Pancreas (tissue), 10 donors: ENCODE measurements around the gene ARHGAP5. TPM values are rescaled to one million over a fixed set of nuclear protein-coding genes. Genes with fewer than 3 reads are reported as not detected.

Source experiments
- ATAC-seq, 4 donors: fragments of 200-7000 bp; cut with Tn5 transposase; one replicate each; pipeline versions ENCODE4 v1.8.0 to v1.9.1; 2020; ENCODE audit warnings: mild to moderate bottlenecking in 4 of 4, moderate library complexity in 4 of 4
- DNase-seq, 6 donors: peaks; one replicate each; pipeline ENCODE4 v3.0.0-alpha.2; 2020
- FAIRE-seq: peaks from 2 replicates; lab custom pipeline; 2012; peaks lifted over from hg19 to GRCh38; lab: Jason Lieb, UNC
- H3K27ac ChIP-seq, 4 donors: fragments of 200-600 bp; sonication (generic); 1 replicate in 3 of 4; 2 replicates in 1 of 4; pipeline versions ENCODE4 v1.5.0 to v1.8.0; 2020
- H3K27me3 ChIP-seq, 4 donors: fragments of 200-600 bp; one replicate each; pipeline ENCODE4 v1.8.0; 2021
- H3K36me3 ChIP-seq, 3 donors: fragments of 200-600 bp; sonication (generic) in 1 of 3; one replicate each; pipeline versions ENCODE4 v1.5.0 to v1.8.0; 2020 to 2021
- H3K4me1 ChIP-seq, 3 donors: fragments of 200-600 bp; one replicate each; pipeline ENCODE4 v1.8.0; 2021
- H3K4me3 ChIP-seq, 4 donors: fragments of 200-600 bp; sonication (generic) in 2 of 4; one replicate each; pipeline versions ENCODE4 v1.5.0 to v1.8.0; 2020 to 2021
- H3K9me3 ChIP-seq, 4 donors: fragments of 200-600 bp; one replicate each; pipeline ENCODE4 v1.8.0; 2021
- CTCF ChIP-seq, 4 donors: fragments of 200-600 bp; sonication (generic) in 3 of 4; IDR thresholded peaks; one replicate each; pipeline versions ENCODE4 v1.5.0 to v1.8.0; 2021; ENCODE audit warnings: antibody characterized with exemption in 4 of 4
- WGBS, 2 donors: extraction: QIAGEN DNeasy Blood & Tissue Kit; methylation state at CpG; one replicate each; pipeline ENCODE4 v1.1.7; 2013; 5-methylcytosine and 5-hydroxymethylcytosine counted together
- intact Hi-C, 3 donors: fragments of 100-400 bp; cut with DNase I; formaldehyde crosslinking; loops; one replicate each; pipeline versions ENCODE4 v1.11.1 to v1.14.2; 2022
- polyA plus RNA-seq, 2 donors: library from polyadenylated mRNA; stranded (reverse); fragments of 200-250 nt; gene quantifications; one replicate each; pipeline ENCODE4 v1.2.3, GENCODE V29; 2013
- total RNA-seq, 6 donors: library from RNA; stranded (reverse); fragmentation: NEBNext Ultra II Directional in 4 of 6; extraction: Animal tissue kit (Norgen Biotek cat#: 25700) in 4 of 6; gene quantifications; one replicate each; pipeline versions ENCODE4 v1.2.1 to v1.2.4, GENCODE V29; 2021 to 2023
- donor health status: healthy with polysubstance abuse.
- donor health status: DM: no; HTN: no; CAD: no; lungs with moderate emphysema.
- donor health status: DM: no; HTN: no; CAD: no.
- donor health status: control.
- donor health status: control.
- donor health status: Bipolar disorder and iron deficiency.
- donor health status: DM: yes; HTN: yes; CAD: no.
- donor health status: DM: no; HTN: no; CAD: no.
- donor health status: DM: no; HTN: no; CAD: no.
- donor health status: DM: yes; HTN: yes; CAD: no.

The ARHGAP5 gene
- total and polyA plus RNA-seq, 8 donors: 7.1 to 81.8 (median 53.1) TPM

GRCh38 chr14:32137313-32137712 lies 60.2 kb downstream of the ARHGAP5 start:
- no peak overlapping the region for H3K4me3 ChIP-seq
- no peaks in the 10 kb centered on the region for H3K27me3 ChIP-seq
- no peak overlapping the region for H3K27ac ChIP-seq
- intact Hi-C loops: no loop called here
- no peak for ATAC-seq
- no peak for TF ChIP-seq CTCF (IDR thresholded peaks at IDR 0.05)
- no peaks in the 10 kb centered on the region for H3K9me3 ChIP-seq
- DNase-seq: no peak
- no peak for FAIRE-seq
- no peaks in the 10 kb centered on the region for H3K36me3 ChIP-seq
- WGBS, 2 donors: 98% methylated on average over 4 of the region's 4 CpGs
- no peaks in the 10 kb centered on the region for H3K4me1 ChIP-seq

- 95 to 100% methylated on average over 1 of the region's 1 CpG for WGBS, 2 donors
- H3K27me3 ChIP-seq: no peaks in the 10 kb centered on the region
- intact Hi-C loops: no loop called here
- H3K4me1 ChIP-seq: no peaks in the 10 kb centered on the region
- DNase-seq: no peak
- no peak for ATAC-seq
- no peaks in the 10 kb centered on the region for H3K9me3 ChIP-seq
- H3K4me3 ChIP-seq: no peak overlapping the region
- H3K27ac ChIP-seq: no peak overlapping the region
- H3K36me3 ChIP-seq: no peaks in the 10 kb centered on the region
- TF ChIP-seq CTCF (IDR thresholded peaks at IDR 0.05): no peak
- no peak for FAIRE-seq
Measured at GRCh38 chr14:32137892-32138291, 60.8 kb downstream of the ARHGAP5 start.

GRCh38 chr14:32142341-32142740 lies 65.2 kb downstream of the ARHGAP5 start:
- Histone ChIP-seq H3K27ac (no peak overlapping the region), H3K27me3 (no peaks in the 10 kb centered on the region), H3K9me3 (no peaks in the 10 kb centered on the region), H3K4me1 (no peaks in the 10 kb centered on the region), H3K36me3 (peaks cover 0 to 10% (median 3%) of the 10 kb centered on the region in 3 donors), H3K4me3 (no peak overlapping the region)
- FAIRE-seq (no peak), DNase-seq (no peak), ATAC-seq (no peak)
- intact Hi-C loops: no loop called here
- 95% methylated on average over 1 of the region's 1 CpG for WGBS, 2 donors
- no peak for TF ChIP-seq CTCF (IDR thresholded peaks at IDR 0.05)

- no peak for TF ChIP-seq CTCF (IDR thresholded peaks at IDR 0.05)
- DNase-seq (no peak), ATAC-seq (no peak), FAIRE-seq (no peak)
- Histone ChIP-seq H3K27me3 (no peaks in the 10 kb centered on the region), H3K4me3 (no peak overlapping the region), H3K27ac (no peak overlapping the region), H3K36me3 (peaks cover 0 to 16% (median 3%) of the 10 kb centered on the region in 3 donors), H3K9me3 (no peaks in the 10 kb centered on the region), H3K4me1 (no peaks in the 10 kb centered on the region)
- intact Hi-C loops: no loop called here
- WGBS, 2 donors: 84 to 89% methylated on average over 7 of the region's 7 CpGs
Measured at GRCh38 chr14:32142754-32143437, 65.8 kb downstream of the ARHGAP5 start.

- Histone ChIP-seq H3K27me3 (no peaks in the 10 kb centered on the region), H3K36me3 (peaks cover 0 to 36% (median 8%) of the 10 kb centered on the region in 3 donors), H3K27ac (no peak overlapping the region), H3K4me1 (no peaks in the 10 kb centered on the region), H3K4me3 (no peak overlapping the region), H3K9me3 (no peaks in the 10 kb centered on the region)
- intact Hi-C loops: no loop called here
- FAIRE-seq (no peak), DNase-seq (no peak), ATAC-seq (no peak)
- no peak for TF ChIP-seq CTCF (IDR thresholded peaks at IDR 0.05)
- WGBS, 2 donors: 44 to 54% methylated on average over 2 of the region's 2 CpGs
Measured at GRCh38 chr14:32150392-32150791, 73.3 kb downstream of the ARHGAP5 start.
